ENCODE data around the gene CD300LG. TPM values are rescaled to one million over a fixed set of nuclear protein-coding genes. Genes with fewer than 3 reads are reported as not detected.
A peak's percentile ranks its signal among the peaks of the same experiment; 100 is the strongest.

The CD300LG gene
- total and polyA plus RNA-seq, 7 experiments from 2014 or later, result not detected

DNA sequence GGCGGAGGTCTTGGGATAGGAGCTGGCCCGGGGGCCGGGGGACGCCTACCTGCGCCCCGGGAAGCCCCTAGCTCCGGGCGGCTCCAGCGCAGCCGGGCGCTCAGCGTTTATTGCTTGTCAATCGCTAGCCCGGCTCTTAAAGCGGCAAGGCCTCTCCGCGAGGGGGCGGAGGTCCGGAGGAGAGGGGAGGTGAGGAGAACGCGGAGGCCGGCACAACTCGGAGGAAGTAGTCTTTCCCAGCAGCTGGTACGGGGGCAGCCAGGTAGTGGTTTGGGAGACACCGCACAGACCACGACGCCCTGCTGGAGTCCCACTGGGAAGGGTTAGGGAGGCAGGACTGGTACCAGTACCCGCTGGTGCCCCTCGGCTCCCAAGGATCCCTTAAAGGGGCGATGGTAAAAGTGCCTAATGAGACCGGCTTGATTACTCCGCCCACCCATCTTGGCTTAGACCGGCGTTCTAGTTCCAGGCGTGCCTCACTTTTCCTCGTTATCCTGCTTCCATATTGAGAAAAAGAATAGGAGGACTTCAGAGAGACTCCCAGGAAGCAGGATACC, 60.5 kb downstream of the CD300LG start, which contains the start of gene MPP2:
Gene MPP2 (minus strand): TSS at position 112 of the 557 bp plus-strand sequence. CDS start 3,076 bp downstream, outside the sequence.
- Histone ChIP-seq H3K27ac (ENCODE audit: low read depth, low read length) (peak within 1 kb of the TSS; percentile 80), H3K27me3 (ENCODE audit: control insufficient read depth in 2 of 2, insufficient read depth in 2 of 2, low read length in 2 of 2) (peaks cover 0 to 4% of the 10 kb centered on the region in 2 donors), H3K9me3 (ENCODE audit: control insufficient read depth in 2 of 3, low read length in 3 of 3) (no peaks in the 10 kb centered on the region), H3K4me3 (ENCODE audit: low read length) (peak within 1 kb of the TSS; percentile 78), H3K4me1 (ENCODE audit: control insufficient read depth in 2 of 2, insufficient read depth in 2 of 2, low read length in 2 of 2) (peaks cover 17 to 20% of the 10 kb centered on the region in 2 donors), H3K36me3 (ENCODE audit: control insufficient read depth in 2 of 3, insufficient read depth in 3 of 3, low read length in 3 of 3) (peaks cover 0 to 6% (median 0%) of the 10 kb centered on the region in 3 experiments)
- CTCF ChIA-PET, result interaction anchor here (0.8 to 4.0 kb wide), 7 partner anchors 10 to 134 kb away, joined by 3 to 21 read pairs (median 4); partner anchors contain the start of gene PPY
- DNase-seq (peak; percentile 28 to 76 (median 68)), ATAC-seq (peak; percentile 73)
- H3K9me3 Mint-ChIP-seq, result no peaks in the 10 kb centered on the region
- H3K4me1 Mint-ChIP-seq, result peaks cover 0 to 16% (median 12%) of the 10 kb centered on the region in 7 donors
- POLR2A ChIA-PET, result interaction anchor here (0.5 to 2.9 kb wide), 12 partner anchors 9 to 1519 kb away, joined by 3 to 10 read pairs (median 3); partner anchors contain the start of genes TMEM101 and TMUB2
- peaks cover 0 to 63% (median 5%) of the 10 kb centered on the region in 5 donors for H3K27me3 Mint-ChIP-seq
- intact Hi-C loops (cut with micrococcal nuclease), result loop anchor here in 1 of 2 donors (1.0 to 2.0 kb wide), 2 partner anchors 10 to 215 kb away; partner anchors contain the start of gene HDAC5
- peak within 1 kb of the TSS in 8 of 9 donors; percentile 45 to 95 (median 89) for H3K27ac Mint-ChIP-seq
- H3K36me3 Mint-ChIP-seq, result peaks cover 0 to 3% (median 0%) of the 10 kb centered on the region in 5 donors
- H3K4me3 Mint-ChIP-seq, result peak within 1 kb of the TSS; percentile 70 to 95 (median 89)

GRCh38 chr17:43907998-43908721, 61.2 kb downstream of the CD300LG start:
- peaks cover 0 to 16% (median 12%) of the 10 kb centered on the region in 7 donors for H3K4me1 Mint-ChIP-seq
- CTCF ChIA-PET, result interaction anchor here (0.6 to 4.0 kb wide), 9 partner anchors 10 to 419 kb away, joined by 3 to 21 read pairs (median 4); partner anchors contain the start of gene PPY
- intact Hi-C loops (cut with micrococcal nuclease), result loop anchor here in 1 of 2 donors (1.0 to 2.0 kb wide), 4 partner anchors 8 to 215 kb away; partner anchors contain the start of gene HDAC5
- H3K36me3 Mint-ChIP-seq, result peaks cover 0 to 3% (median 0%) of the 10 kb centered on the region in 5 donors
- peaks cover 0 to 63% (median 5%) of the 10 kb centered on the region in 5 donors for H3K27me3 Mint-ChIP-seq
- POLR2A ChIA-PET, result interaction anchor here (0.6 to 2.9 kb wide), 7 partner anchors 10 to 106 kb away, joined by 3 to 10 read pairs (median 3); partner anchors contain the start of gene TMEM101
- ATAC-seq (peak; percentile 71), DNase-seq (peak in 7 of 9 donors; percentile 56 to 70 (median 62))
- Histone ChIP-seq H3K4me3 (ENCODE audit: low read length) (peak overlapping the region; percentile 78), H3K9me3 (ENCODE audit: control insufficient read depth in 2 of 3, low read length in 3 of 3) (no peaks in the 10 kb centered on the region), H3K4me1 (ENCODE audit: control insufficient read depth in 2 of 2, insufficient read depth in 2 of 2, low read length in 2 of 2) (peaks cover 17 to 20% of the 10 kb centered on the region in 2 donors), H3K36me3 (ENCODE audit: control insufficient read depth in 2 of 3, insufficient read depth in 3 of 3, low read length in 3 of 3) (peaks cover 0 to 6% (median 0%) of the 10 kb centered on the region in 3 experiments), H3K27ac (ENCODE audit: low read depth, low read length) (peak overlapping the region; percentile 80), H3K27me3 (ENCODE audit: control insufficient read depth in 2 of 2, insufficient read depth in 2 of 2, low read length in 2 of 2) (peaks cover 0 to 4% of the 10 kb centered on the region in 2 donors)
- no peaks in the 10 kb centered on the region for H3K9me3 Mint-ChIP-seq
- H3K4me3 Mint-ChIP-seq, result peak overlapping the region in 9 of 10 donors; percentile 88 to 95 (median 89)
- H3K27ac Mint-ChIP-seq, result peak overlapping the region in 6 of 9 donors; percentile 22 to 88 (median 65)

DNA sequence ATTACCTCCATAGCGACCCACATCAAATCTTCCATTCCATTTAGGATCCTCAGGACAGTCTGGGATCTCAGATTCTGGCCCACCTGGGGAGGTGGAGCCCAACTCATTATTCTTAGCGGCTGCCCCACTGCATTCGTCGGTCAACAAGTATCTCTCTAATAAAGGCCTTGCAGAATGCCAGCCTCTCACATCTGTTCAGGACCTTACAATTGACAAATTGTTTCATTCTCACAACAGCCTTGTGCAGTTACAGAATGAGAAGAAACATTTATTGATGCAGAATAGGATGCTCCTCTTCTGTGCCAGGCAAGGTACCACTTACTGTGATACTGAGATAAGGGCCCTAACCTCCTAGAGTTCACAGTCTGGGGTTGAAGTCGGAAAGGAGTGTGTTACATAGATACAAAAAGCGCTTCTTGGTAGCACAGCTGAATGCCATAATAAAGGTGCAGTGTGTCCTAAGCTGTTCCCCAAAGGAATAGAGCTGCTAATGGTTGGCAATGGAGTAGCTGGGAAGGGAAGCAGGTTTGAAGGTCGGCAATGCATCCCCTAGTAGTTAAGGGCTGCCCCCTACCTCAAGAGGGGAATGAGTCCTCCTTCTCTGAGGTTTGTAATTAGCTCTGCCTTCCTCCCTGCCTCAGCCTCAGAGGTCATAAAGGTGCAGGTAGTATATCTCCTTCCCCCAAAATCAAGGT, 62.7 kb downstream of the CD300LG start:
- Mint-ChIP-seq H3K4me3 (no peak overlapping the region), H3K36me3 (no peaks in the 10 kb centered on the region), H3K27ac (peak overlapping the region in 2 of 9 donors; percentile 28 to 35)

DNA sequence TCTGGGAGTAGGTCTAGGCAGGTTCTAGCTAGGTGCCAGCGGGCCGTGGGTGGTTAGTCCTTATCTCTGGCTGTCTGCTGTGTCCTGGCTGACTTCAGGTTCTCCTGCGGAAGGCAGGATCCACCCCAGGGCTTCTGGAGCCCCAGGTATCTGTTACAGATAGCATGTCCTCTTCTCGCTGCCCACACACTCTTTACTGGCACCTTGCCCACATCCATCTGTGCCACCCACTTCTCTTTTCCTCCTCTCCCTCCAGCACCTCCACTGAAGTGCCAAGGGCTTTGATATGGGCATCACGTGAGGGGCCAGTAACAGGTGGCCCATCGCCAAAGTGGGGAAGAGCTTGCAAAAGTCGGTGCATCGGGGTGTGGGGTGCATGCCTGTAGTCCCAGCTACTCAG, 64.9 kb downstream of the CD300LG start:
- Histone ChIP-seq H3K4me3 (ENCODE audit: low read length) (no peak overlapping the region), H3K27ac (ENCODE audit: low read depth, low read length) (no peak overlapping the region), H3K4me1 (ENCODE audit: control insufficient read depth in 2 of 2, insufficient read depth in 2 of 2, low read length in 2 of 2) (peaks cover 11 to 16% of the 10 kb centered on the region in 2 donors), H3K36me3 (ENCODE audit: control insufficient read depth in 2 of 3, insufficient read depth in 3 of 3, low read length in 3 of 3) (peaks cover 0 to 4% (median 0%) of the 10 kb centered on the region in 3 experiments), H3K27me3 (ENCODE audit: control insufficient read depth in 2 of 2, insufficient read depth in 2 of 2, low read length in 2 of 2) (peaks cover 0 to 4% of the 10 kb centered on the region in 2 donors), H3K9me3 (ENCODE audit: control insufficient read depth in 2 of 3, low read length in 3 of 3) (no peaks in the 10 kb centered on the region)
- Mint-ChIP-seq H3K4me1 (peaks cover 8 to 16% (median 11%) of the 10 kb centered on the region in 7 donors), H3K36me3 (no peaks in the 10 kb centered on the region), H3K9me3 (no peaks in the 10 kb centered on the region), H3K27ac (no peak overlapping the region), H3K4me3 (no peak overlapping the region), H3K27me3 (peaks cover 0 to 34% (median 0%) of the 10 kb centered on the region in 5 donors)
- intact Hi-C loops (cut with micrococcal nuclease), result loop anchor here in 1 of 2 donors (10.0 kb wide), 1 partner anchor 133 kb away; no protein-coding TSS in a partner anchor
- ATAC-seq (no peak), DNase-seq (no peak)
- ChIA-PET CTCF (interaction anchor here (1.6 to 2.7 kb wide), 2 partner anchors 12 to 211 kb away, joined by 4 to 8 read pairs; no protein-coding TSS in a partner anchor), POLR2A (no interaction called here)

More for the DNA sequence above, 62.7 kb downstream of the CD300LG start:
- H3K9me3 Mint-ChIP-seq, result no peaks in the 10 kb centered on the region
- CTCF ChIA-PET, result interaction anchor here (0.7 to 4.0 kb wide), 11 partner anchors 9 to 134 kb away, joined by 3 to 21 read pairs (median 4); partner anchors contain the start of gene PPY
- Histone ChIP-seq H3K36me3 (ENCODE audit: control insufficient read depth in 2 of 3, insufficient read depth in 3 of 3, low read length in 3 of 3) (peaks cover 0 to 6% (median 0%) of the 10 kb centered on the region in 3 experiments), H3K4me1 (ENCODE audit: control insufficient read depth in 2 of 2, insufficient read depth in 2 of 2, low read length in 2 of 2) (peaks cover 17 to 20% of the 10 kb centered on the region in 2 donors), H3K4me3 (ENCODE audit: low read length) (no peak overlapping the region), H3K27me3 (ENCODE audit: control insufficient read depth in 2 of 2, insufficient read depth in 2 of 2, low read length in 2 of 2) (peaks cover 0 to 4% of the 10 kb centered on the region in 2 donors), H3K27ac (ENCODE audit: low read depth, low read length) (no peak overlapping the region), H3K9me3 (ENCODE audit: control insufficient read depth in 2 of 3, low read length in 3 of 3) (no peaks in the 10 kb centered on the region)
- POLR2A ChIA-PET, result interaction anchor here (0.6 to 1.1 kb wide), 3 partner anchors 10 to 87 kb away, joined by 3 read pairs; no protein-coding TSS in a partner anchor
- DNase-seq, result no peak
- H3K4me1 Mint-ChIP-seq, result peaks cover 0 to 15% (median 11%) of the 10 kb centered on the region in 7 donors
- peaks cover 0 to 48% (median 5%) of the 10 kb centered on the region in 5 donors for H3K27me3 Mint-ChIP-seq
- intact Hi-C loops (cut with micrococcal nuclease), result loop anchor here (1.0 to 10.0 kb wide), 3 partner anchors 35 to 135 kb away; no protein-coding TSS in a partner anchor
- ATAC-seq, result no peak

DNA sequence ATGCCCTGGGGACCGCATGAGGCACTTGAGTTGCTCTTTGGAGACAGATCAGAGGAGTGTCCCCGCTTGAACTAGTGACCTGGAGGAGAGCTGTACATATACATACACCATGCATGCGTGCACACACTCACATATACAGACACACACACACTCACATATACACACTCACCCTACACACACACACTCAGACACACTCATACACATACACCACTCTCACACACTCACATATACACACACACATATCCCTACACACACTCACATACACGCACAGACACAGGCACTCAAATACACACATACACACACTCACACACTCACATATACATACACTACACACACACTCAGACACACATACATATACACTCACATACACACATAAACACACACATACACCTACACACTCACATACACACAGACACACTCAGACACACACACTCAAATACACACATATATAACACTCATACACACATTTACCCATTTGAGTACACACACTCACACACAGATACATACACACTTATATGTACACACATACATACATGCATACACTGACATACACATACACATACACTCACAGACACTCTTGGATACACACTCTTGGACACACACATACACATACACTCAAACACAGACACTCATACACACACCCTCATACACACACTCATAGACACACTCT, 65.8 kb downstream of the CD300LG start:
- H3K27ac Mint-ChIP-seq, result no peak overlapping the region
- no peak for ATAC-seq
- no peaks in the 10 kb centered on the region for H3K36me3 ChIP-seq (ENCODE audit: control insufficient read depth in 2 of 3, insufficient read depth in 3 of 3, low read length in 3 of 3)

More for the DNA sequence above, 65.8 kb downstream of the CD300LG start:
- no peaks in the 10 kb centered on the region for H3K9me3 Mint-ChIP-seq
- peaks cover 0 to 26% (median 0%) of the 10 kb centered on the region in 5 donors for H3K27me3 Mint-ChIP-seq
- peaks cover 11 to 23% (median 16%) of the 10 kb centered on the region in 7 donors for H3K4me1 Mint-ChIP-seq
- ChIA-PET POLR2A (no interaction called here), CTCF (interaction anchor here (0.6 to 2.7 kb wide), 2 partner anchors 11 to 796 kb away, joined by 4 to 8 read pairs; no protein-coding TSS in a partner anchor)
- no peak overlapping the region for H3K4me3 Mint-ChIP-seq
- Histone ChIP-seq H3K27ac (ENCODE audit: low read depth, low read length) (no peak overlapping the region), H3K27me3 (ENCODE audit: control insufficient read depth in 2 of 2, insufficient read depth in 2 of 2, low read length in 2 of 2) (peaks cover 0 to 2% of the 10 kb centered on the region in 2 donors), H3K9me3 (ENCODE audit: control insufficient read depth in 2 of 3, low read length in 3 of 3) (no peaks in the 10 kb centered on the region), H3K4me1 (ENCODE audit: control insufficient read depth in 2 of 2, insufficient read depth in 2 of 2, low read length in 2 of 2) (peaks cover 3 to 16% of the 10 kb centered on the region in 2 donors), H3K4me3 (ENCODE audit: low read length) (no peak overlapping the region)
- intact Hi-C loops (cut with micrococcal nuclease), result loop anchor here in 1 of 2 donors (10.0 kb wide), 1 partner anchor 132 kb away; no protein-coding TSS in a partner anchor
- no peak for DNase-seq
- no peaks in the 10 kb centered on the region for H3K36me3 Mint-ChIP-seq

Data from naive thymus-derived CD4-positive, alpha-beta T cell (primary cell).